EL (cell line): ENCODE results near the gene SYNE3.

Experiments used
- DNase-seq: peaks from one replicate; pipeline ENCODE4 v3.0.0-alpha.2; 2016

The SYNE3 gene

GRCh38 chr14:95487669-95488084 is 28.8 kb downstream of the SYNE3 start:
- DNase-seq, result no peak

- DNase-seq, result no peak
Observed at GRCh38 chr14:95486875-95487668, 29.4 kb downstream of the SYNE3 start.

GRCh38 chr14:95485222-95485819 is 31.1 kb downstream of the SYNE3 start:
- DNase-seq, result no peak

- DNase-seq, result no peak
Observed at GRCh38 chr14:95484296-95484695, 32.2 kb downstream of the SYNE3 start.

- DNase-seq, result peak; percentile 94
Observed at GRCh38 chr14:95483309-95484165, 32.9 kb downstream of the SYNE3 start.

GRCh38 chr14:95482627-95483308 is 33.7 kb downstream of the SYNE3 start:
- DNase-seq, result no peak

- DNase-seq, result no peak
Observed at GRCh38 chr14:95481391-95482022, 34.9 kb downstream of the SYNE3 start.

- DNase-seq, result no peak
Observed at GRCh38 chr14:95480887-95481226, 35.6 kb downstream of the SYNE3 start.

GRCh38 chr14:95480109-95480886 is 36.2 kb downstream of the SYNE3 start:
- DNase-seq, result peak; percentile 55

- DNase-seq, result no peak
Observed at GRCh38 chr14:95479494-95479893, 37.0 kb downstream of the SYNE3 start.

GRCh38 chr14:95478818-95479217 is 37.6 kb downstream of the SYNE3 start:
- DNase-seq, result no peak

GRCh38 chr14:95478309-95478708 is 38.1 kb downstream of the SYNE3 start:
- no peak for DNase-seq

GRCh38 chr14:95477411-95478269 is 38.8 kb downstream of the SYNE3 start:
- DNase-seq, result no peak

- DNase-seq, result no peak
Observed at GRCh38 chr14:95476747-95477146, 39.7 kb downstream of the SYNE3 start.

- DNase-seq, result no peak
Observed at GRCh38 chr14:95475540-95476240, 40.8 kb downstream of the SYNE3 start.

GRCh38 chr14:95474941-95475340 is 41.5 kb downstream of the SYNE3 start:
- no peak for DNase-seq

- no peak for DNase-seq
Observed at GRCh38 chr14:95474486-95474885, 42.0 kb downstream of the SYNE3 start.

- DNase-seq, result no peak
Observed at GRCh38 chr14:95472819-95473251, 43.6 kb downstream of the SYNE3 start.

- no peak for DNase-seq
Observed at GRCh38 chr14:95471476-95471875, 45.0 kb downstream of the SYNE3 start.

- no peak for DNase-seq
Observed at GRCh38 chr14:95471016-95471415, 45.4 kb downstream of the SYNE3 start.
